ENCODE data around the gene CANT1. TPM values are rescaled to one million over a fixed set of nuclear protein-coding genes. Genes with fewer than 3 reads are reported as not detected.
"Not testable (repeated sequence)": the region's sequence is repeated elsewhere in the genome, so short reads cannot be mapped to it uniquely, and the experiment has no call there.

Gene CANT1
- total RNA-seq, 4 donors from 2014 or later: 24.0 to 34.8 (median 30.3) TPM

DNA sequence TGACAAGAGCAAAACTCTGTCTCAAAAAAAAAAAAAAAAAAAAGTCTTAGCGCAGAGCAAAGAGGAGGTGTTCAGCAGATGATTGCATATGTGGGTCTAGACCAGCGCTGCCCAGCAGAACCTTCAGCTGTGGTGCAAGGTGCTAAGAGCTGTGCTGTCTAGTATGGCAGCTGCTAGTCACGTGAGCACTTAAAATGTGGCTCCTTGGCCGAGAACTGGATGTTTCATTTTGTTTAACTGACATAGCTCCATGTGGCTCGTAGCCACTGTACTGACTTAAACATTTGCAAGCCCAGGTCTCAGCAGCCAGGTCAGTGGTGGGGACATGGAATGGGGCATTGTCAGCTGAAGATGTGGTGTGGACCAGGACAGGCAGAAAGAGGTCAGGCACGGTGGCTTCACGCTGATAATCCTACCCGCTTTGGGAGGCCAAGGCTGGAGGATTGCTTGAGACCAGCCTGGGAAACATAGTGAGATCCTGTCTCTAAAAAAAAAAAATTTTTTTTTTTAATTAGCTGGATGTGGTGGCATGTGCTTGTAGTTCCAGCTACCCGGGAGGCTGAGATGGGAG is 23.6 kb upstream of the CANT1 start:
- no peak for DNase-seq (ENCODE audit: low spot score)
- ATAC-seq (ENCODE audit: low FRiP score): no peak
- TF ChIP-seq CTCF (IDR thresholded peaks at IDR 0.05): no peak

DNA sequence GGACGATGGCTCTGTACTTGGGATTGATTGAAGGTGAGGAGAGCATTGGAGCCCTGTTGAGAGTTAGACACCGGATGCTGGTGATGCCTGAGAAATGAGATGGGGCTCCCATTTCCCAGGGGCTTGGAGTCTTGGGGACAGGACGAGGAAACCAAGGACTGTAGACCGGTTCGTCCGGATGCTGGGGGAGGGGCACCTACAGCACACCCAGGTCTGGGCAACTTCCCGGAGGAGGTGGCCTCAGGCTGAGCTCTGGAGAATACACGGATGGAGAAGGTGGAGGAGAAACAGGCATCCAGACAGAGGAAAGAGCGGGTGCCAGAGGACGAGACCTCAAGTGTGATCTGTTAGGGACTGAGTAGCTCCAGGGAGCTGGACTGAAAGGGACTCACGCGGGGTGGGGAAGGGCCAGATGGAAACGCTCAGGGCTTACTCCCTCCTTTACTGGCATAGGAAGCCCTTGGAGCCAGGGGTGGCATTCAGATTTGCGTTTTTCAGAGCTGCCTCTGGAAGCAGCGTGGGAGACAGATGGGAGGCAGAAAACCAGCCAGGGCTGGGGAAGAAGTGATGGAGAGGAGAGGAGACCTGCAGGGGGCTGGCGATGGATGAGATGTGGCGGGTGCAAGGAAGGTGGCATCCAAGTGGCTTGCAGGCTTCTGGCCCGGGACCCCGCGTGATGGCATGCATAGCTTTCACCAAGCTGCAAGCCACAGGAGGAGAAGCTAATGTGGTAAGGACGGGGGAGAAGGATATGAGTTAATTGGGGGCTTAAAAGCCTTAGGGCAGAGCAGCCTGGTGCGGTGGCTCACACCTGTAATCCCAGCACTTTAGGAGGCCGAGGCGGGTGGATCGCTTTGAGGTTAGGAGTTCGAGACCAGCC is 22.7 kb upstream of the CANT1 start:
- ATAC-seq (ENCODE audit: low FRiP score): no peak
- DNase-seq (ENCODE audit: low spot score): no peak
- no peak for TF ChIP-seq CTCF (IDR thresholded peaks at IDR 0.05)

- DNase-seq (ENCODE audit: low spot score); ATAC-seq (ENCODE audit: low FRiP score): not testable (repeated sequence)
Measured at GRCh38 chr17:79030636-79031035, 21.1 kb upstream of the CANT1 start.

DNA sequence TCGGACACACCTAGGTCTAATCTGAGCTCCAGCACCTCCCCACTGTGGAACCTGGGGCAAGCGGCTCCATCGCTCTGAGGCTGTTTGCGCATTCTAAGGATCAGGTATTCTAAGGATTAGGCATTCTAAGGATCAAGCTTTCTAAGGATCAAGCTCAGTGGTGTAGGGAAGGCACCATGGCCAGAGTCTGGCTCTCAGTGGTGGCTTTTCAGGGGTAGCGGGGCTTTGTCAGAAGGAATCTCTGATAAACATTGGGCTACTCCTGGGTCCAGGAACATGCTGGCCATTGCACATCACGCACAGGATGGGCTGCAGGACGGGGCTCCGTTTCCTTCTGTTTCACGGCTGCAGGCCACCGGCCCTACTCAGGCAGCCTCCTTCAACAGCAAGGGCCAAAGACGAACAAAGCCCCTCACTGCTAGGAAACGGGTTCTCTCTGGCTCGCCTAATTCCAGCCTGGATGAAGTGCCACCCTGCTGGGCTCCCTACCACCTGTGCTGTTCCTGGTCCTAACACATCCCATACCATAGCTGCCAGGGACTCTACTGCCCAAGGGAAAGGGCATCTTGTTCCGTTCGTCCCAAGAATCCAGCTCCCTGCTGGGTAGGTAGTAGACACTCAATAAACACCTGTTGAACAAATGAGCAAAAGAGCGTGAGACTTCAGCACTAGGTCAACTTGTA is 19.9 kb upstream of the CANT1 start:
- DNase-seq (ENCODE audit: low spot score) (no peak), ATAC-seq (ENCODE audit: low FRiP score) (no peak)
- no peak for TF ChIP-seq CTCF (IDR thresholded peaks at IDR 0.05)

DNA sequence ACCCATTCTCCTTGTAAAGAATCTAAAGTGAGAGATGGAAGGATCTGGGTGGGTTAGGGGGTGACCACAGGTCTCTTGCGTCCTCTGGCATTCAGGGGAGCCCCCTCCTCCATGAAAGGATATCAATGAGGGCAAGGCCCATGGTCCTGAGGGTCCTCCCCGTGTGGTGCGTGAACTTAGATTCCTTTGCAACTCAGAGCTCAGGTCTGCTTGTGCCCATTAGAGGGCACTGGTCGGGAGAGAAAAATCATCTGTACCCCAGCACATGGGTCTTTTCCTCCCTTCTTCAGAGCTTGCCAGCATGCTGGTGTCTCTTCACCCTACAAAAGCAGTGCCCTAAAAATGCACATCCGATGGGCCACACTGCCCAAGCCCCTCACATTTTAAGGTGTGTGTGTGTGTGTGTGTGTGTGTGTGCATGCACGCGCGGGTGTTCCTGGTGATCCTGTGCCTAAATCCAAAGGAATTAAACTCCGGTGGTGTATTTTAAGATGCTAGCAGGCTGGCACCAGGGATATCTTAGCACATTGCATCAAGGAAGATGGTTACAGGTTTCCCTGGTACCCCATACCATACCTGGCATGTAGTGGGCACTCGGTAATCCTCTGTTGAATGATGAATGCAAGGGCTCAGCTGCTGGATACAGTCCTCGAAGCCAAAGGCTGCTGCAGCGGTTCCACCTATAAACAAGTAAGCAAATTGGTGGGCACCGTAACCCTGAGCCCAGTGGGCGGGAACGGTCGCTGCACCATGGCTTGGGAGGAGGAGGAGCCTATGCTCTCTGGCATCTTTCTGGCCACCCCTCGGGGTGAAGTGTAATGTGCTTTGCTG is 19.1 kb upstream of the CANT1 start:
- ATAC-seq (ENCODE audit: low FRiP score) (no peak), DNase-seq (ENCODE audit: low spot score) (no peak)
- no peak for TF ChIP-seq CTCF (IDR thresholded peaks at IDR 0.05)

DNA sequence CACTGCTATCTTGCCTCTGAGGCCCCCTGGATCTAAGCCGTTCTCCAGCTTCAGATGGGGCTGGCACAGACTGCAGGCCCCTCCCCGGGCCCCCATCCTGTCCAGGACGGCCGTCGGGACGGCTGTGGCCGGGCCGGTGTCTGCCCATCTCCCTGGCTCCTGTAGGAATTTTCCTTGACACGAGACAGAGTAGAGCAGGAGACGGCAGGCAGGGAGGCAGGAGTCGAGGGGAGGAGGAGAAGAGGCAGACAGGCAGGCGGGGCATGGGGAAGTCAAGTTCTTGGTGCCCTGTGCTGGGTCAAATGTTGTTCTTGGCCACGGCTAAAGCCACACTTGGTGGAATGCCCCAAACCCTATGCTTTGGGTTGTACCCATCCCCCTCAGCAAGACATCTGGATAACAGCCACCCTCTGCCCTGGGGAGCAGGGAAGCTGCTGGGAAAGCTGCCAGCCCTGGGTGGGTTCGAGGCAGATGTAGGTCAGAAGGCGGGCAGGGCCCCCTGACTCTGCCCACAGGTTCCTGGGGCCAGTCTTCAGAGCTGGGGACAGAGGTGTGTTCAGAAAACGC is 18.4 kb upstream of the CANT1 start:
- TF ChIP-seq CTCF (IDR thresholded peaks at IDR 0.05): no peak
- ATAC-seq (ENCODE audit: low FRiP score) (no peak), DNase-seq (ENCODE audit: low spot score) (no peak)

Data from omental fat pad (tissue), 4 donors.